ENCODE data around the gene FBXO4.
"Not testable (repeated sequence)": the region's sequence is repeated elsewhere in the genome, so short reads cannot be mapped to it uniquely, and the experiment has no call there.

Gene FBXO4

GRCh38 chr5:41982858-41983257 lies 57.8 kb downstream of the FBXO4 start:
- DNase-seq (ENCODE audit: low spot score) = not testable (repeated sequence)

- DNase-seq (ENCODE audit: low spot score) = no peak
These were observed 58.2 kb downstream of the FBXO4 start for GRCh38 chr5:41983284-41983683.

- DNase-seq (ENCODE audit: low spot score) = no peak
These were observed 61.0 kb downstream of the FBXO4 start for GRCh38 chr5:41985945-41986695.

Measured in kidney tubule cell (primary cell).